ENCODE measurements around the gene JPH4. TPM values are rescaled to one million over a fixed set of nuclear protein-coding genes. Genes with fewer than 3 reads are reported as not detected.
"Not testable (repeated sequence)": the region's sequence is repeated elsewhere in the genome, so short reads cannot be mapped to it uniquely, and the experiment has no call there.

Gene JPH4
- total RNA-seq, 2 donors from 2014 or later: 1.3 TPM; not detected in 1

- no peak for TF ChIP-seq CTCF (IDR thresholded peaks at IDR 0.05)
- H3K36me3 ChIP-seq: no peaks in the 10 kb centered on the region
- ATAC-seq (ENCODE audit: insufficient number of reproducible peaks, low FRiP score, low read depth): no peak
Measured at GRCh38 chr14:23602181-23603095, 23.8 kb upstream of the JPH4 start.

GRCh38 chr14:23601845-23602180, 23.2 kb upstream of the JPH4 start:
- DNase-seq (ENCODE audit: low spot score): no peak

More at GRCh38 chr14:23602181-23603095, 23.8 kb upstream of the JPH4 start:
- Histone ChIP-seq H3K27me3 (replicated peaks; ENCODE audit: insufficient read depth) (no peaks in the 10 kb centered on the region), H3K4me1 (ENCODE audit: control insufficient read depth in 1 of 2, low read depth in 2 of 2) (no peaks in the 10 kb centered on the region), H3K27ac (no peak overlapping the region), H3K9me3 (no peaks in the 10 kb centered on the region), H3K4me3 (no peak overlapping the region)
- no peak for DNase-seq (ENCODE audit: low spot score)

GRCh38 chr14:23601424-23601823, 22.8 kb upstream of the JPH4 start:
- no peak for TF ChIP-seq CTCF (IDR thresholded peaks at IDR 0.05)
- H3K4me3 ChIP-seq: no peak overlapping the region
- no peak overlapping the region for H3K27ac ChIP-seq
- no peaks in the 10 kb centered on the region for H3K36me3 ChIP-seq
- no peaks in the 10 kb centered on the region for H3K9me3 ChIP-seq
- DNase-seq (ENCODE audit: low spot score) (no peak), ATAC-seq (ENCODE audit: insufficient number of reproducible peaks, low FRiP score, low read depth) (no peak)
- H3K4me1 ChIP-seq (ENCODE audit: control insufficient read depth in 1 of 2, low read depth in 2 of 2): no peaks in the 10 kb centered on the region
- no peaks in the 10 kb centered on the region for H3K27me3 ChIP-seq (replicated peaks; ENCODE audit: insufficient read depth)

More at GRCh38 chr14:23601845-23602180, 23.2 kb upstream of the JPH4 start:
- H3K4me1 ChIP-seq (ENCODE audit: control insufficient read depth in 1 of 2, low read depth in 2 of 2): no peaks in the 10 kb centered on the region
- no peak overlapping the region for H3K4me3 ChIP-seq
- no peak for ATAC-seq (ENCODE audit: insufficient number of reproducible peaks, low FRiP score, low read depth)
- no peak overlapping the region for H3K27ac ChIP-seq
- no peaks in the 10 kb centered on the region for H3K27me3 ChIP-seq (replicated peaks; ENCODE audit: insufficient read depth)
- no peaks in the 10 kb centered on the region for H3K9me3 ChIP-seq
- H3K36me3 ChIP-seq: no peaks in the 10 kb centered on the region
- TF ChIP-seq CTCF (IDR thresholded peaks at IDR 0.05): no peak

GRCh38 chr14:23600806-23601205, 22.2 kb upstream of the JPH4 start:
- no peaks in the 10 kb centered on the region for H3K36me3 ChIP-seq
- no peaks in the 10 kb centered on the region for H3K4me1 ChIP-seq (ENCODE audit: control insufficient read depth in 1 of 2, low read depth in 2 of 2)
- no peak overlapping the region for H3K27ac ChIP-seq
- DNase-seq (ENCODE audit: low spot score) (no peak), ATAC-seq (ENCODE audit: insufficient number of reproducible peaks, low FRiP score, low read depth) (no peak)
- H3K4me3 ChIP-seq: no peak overlapping the region
- H3K27me3 ChIP-seq (replicated peaks; ENCODE audit: insufficient read depth): no peaks in the 10 kb centered on the region
- TF ChIP-seq CTCF (IDR thresholded peaks at IDR 0.05): no peak
- no peaks in the 10 kb centered on the region for H3K9me3 ChIP-seq

GRCh38 chr14:23600322-23600707, 21.7 kb upstream of the JPH4 start:
- TF ChIP-seq CTCF (IDR thresholded peaks at IDR 0.05): no peak
- H3K4me1 ChIP-seq (ENCODE audit: control insufficient read depth in 1 of 2, low read depth in 2 of 2): no peaks in the 10 kb centered on the region
- DNase-seq (ENCODE audit: low spot score) (no peak), ATAC-seq (ENCODE audit: insufficient number of reproducible peaks, low FRiP score, low read depth) (no peak)
- H3K4me3 ChIP-seq: no peak overlapping the region
- no peaks in the 10 kb centered on the region for H3K36me3 ChIP-seq
- H3K9me3 ChIP-seq: no peaks in the 10 kb centered on the region
- no peaks in the 10 kb centered on the region for H3K27me3 ChIP-seq (replicated peaks; ENCODE audit: insufficient read depth)
- H3K27ac ChIP-seq: no peak overlapping the region

GRCh38 chr14:23594191-23594590, 15.6 kb upstream of the JPH4 start:
- not testable (repeated sequence) for H3K9me3 ChIP-seq; H3K27ac ChIP-seq; DNase-seq (ENCODE audit: low spot score); H3K4me1 ChIP-seq (ENCODE audit: control insufficient read depth in 1 of 2, low read depth in 2 of 2); H3K27me3 ChIP-seq (replicated peaks; ENCODE audit: insufficient read depth); H3K36me3 ChIP-seq; H3K4me3 ChIP-seq; ATAC-seq (ENCODE audit: insufficient number of reproducible peaks, low FRiP score, low read depth)
